ENCODE measurements around the gene MGAT4C.
"Not testable (repeated sequence)": the region's sequence is repeated elsewhere in the genome, so short reads cannot be mapped to it uniquely, and the experiment has no call there.

Gene MGAT4C

DNA sequence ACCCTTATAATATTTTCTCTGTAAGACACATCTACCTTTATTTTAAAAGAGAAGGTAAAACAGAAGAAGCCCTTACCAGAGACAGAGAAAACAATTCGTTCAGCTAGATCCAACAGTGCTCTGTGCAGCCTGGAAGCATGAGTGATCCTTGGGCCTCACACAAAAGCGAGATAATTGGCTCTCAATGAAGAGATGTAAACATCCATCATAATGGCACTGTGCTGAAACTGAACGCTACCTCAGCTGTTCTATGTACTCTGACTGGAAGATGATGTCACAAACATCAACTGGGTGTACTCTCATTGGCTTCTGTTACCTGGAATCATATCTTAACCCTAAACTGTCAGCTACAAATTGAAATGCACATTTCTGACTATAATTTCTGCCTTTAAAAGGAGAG lies at the start of gene MGAT4C:
TSS of gene MGAT4C (minus strand) at position 229 of the 400 bp plus-strand sequence.
- DNase-seq: no peak

DNA sequence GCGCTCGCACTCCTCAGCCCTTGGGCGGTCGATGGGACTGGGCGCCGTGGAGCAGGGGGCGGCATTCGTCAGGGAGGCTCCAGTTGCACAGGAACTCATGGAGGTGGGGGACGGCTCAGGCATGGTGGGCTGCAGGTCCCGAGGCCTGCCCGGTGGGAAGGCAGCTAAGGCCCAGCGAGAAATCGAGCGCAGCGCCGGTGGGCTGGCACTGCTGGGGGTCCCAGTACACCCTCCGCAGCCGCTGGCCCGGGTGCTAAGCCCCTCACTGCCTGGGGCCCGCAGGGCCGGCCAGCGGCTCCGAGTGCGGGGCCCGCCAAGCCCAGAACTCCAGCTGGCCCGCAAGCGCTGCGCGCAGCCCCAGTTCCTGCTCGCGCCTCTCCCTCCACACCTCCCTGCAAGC lies 40.2 kb upstream of the MGAT4C start:
- DNase-seq: not testable (repeated sequence)

DNA sequence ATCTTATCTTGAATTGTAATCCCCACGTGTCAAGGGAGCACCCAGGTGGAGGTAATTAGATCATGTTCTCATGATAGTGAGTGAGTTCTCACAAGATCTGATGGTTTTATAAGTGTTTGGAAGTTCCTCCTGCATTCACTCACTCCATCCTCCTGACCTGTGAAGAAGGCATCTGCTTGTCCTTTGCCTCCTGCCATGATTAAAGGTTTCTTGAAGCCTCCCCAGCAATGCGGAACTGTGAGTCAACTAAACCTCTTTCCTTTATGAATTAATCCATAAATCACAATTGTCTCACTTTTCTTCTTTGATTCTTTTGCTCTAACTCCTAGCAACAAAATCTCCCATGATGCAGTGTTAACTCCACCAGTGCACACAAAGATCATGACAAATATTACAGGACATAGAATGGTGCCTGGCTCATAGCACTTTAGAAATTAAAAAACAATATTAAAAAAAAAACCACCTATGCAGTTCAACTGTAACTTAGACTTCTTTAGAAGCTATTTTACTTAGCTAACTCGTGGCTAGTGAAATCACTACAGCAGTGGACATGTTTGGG lies 37.6 kb upstream of the MGAT4C start:
- no peak for DNase-seq

DNA sequence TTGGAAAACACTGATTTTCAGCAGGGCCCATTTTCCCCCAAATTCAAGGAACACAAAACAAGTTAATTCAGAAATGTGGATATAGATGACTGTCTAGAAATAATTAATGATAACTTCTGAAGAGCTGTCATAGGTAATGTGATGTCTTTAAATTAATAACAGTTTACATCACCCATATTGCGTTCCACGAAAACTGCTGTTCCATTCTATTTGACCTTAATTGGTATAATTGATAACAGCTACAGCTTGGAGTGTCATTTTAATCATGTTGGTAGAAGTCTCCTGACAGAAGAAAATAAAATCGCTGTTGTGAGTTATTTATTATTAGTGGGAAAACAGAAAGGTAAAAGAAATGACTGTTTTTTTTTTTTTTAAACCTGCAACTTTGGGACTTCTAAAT lies 36.3 kb upstream of the MGAT4C start:
- DNase-seq: no peak

DNA sequence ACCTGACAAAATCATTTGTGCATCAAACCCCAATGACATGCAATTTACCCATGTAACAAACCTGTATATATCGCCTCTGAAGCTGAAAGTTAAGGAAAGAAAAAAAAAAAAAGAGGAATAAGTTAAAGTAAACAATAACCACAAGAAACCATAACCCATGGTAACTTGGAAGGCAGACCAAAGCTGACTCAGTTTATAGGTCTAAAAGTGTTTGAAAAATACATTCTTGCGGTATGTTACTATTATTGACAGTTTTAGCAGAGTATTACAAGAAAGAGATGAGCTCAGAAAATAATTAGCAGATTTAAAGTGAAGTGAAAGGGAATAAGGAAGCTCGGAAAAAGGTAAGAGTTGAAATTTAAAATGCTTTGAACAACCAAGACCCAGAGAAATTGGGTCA lies 34.4 kb upstream of the MGAT4C start:
- DNase-seq: no peak

DNA sequence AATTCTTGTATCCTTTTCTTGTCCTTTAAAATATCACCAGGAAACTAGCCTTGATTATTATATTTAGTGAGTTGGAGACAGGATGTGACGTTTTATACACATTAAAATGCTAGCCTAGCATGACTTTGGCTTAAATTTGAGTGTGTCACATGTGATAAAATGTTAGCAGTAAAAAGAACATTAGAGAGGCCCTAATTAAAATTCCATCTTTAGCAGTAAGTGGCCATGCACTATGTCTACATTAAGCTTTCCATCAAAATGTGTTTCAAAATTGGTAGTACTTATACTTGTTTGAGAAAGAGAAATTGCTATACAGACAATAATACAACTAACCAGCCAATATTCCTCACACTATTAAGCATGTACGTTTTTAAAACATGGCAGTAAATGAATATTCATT lies 29.9 kb upstream of the MGAT4C start:
- DNase-seq: no peak

DNA sequence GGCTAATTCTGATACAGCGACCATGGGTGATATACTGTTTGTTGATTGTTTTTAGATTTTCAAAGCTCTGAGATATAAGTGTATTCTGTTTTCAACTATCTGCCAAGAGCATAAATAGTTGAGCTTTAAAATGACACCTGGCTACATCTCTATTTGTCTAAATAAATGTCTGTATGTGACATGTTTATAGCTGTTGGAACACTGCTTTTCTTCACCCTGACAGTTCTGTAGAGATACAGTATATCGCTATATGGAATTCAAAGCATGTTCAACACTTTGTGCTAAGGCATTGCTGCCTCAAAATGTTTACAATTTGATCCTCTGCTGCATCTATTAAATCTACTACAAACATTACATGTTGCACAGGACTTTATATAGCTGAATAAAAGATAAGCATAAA lies 27.4 kb upstream of the MGAT4C start:
- DNase-seq: no peak

DNA sequence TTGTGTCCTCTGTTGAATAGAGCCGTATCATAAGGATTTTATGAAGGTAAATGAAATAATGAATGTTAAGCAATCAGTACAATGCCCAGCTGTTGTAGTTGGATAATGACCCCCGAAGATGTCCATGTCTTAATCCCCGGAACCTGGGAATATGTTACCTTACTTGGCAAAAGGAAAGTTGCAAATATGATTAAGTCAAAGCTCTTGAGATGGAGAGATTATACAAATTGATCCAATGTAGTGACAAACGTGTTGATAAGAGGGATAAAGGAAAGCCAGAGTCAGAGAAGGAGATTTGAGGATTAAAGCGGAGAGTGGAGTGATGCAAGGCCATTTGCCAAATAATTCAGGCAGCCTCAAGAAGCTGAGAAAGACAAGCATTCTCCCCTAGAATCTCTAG lies 19.2 kb upstream of the MGAT4C start:
- DNase-seq: no peak

DNA sequence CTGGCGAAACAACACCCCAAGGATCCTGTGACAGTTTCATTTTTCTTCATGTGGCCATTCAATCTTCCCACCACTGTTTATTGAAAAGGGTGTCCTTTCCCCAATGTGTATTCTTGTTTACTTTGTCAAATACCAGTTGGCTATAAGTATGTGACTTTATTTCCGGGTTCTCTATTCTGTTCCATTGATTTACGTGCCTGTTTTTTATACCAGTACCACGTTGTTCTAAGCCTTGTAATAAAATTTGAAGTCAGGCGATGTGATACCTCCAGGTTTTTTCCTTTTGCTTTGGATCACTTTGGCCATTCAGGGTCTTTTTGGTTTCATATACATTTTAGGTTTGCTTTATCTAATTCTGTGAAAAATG lies 9.1 kb upstream of the MGAT4C start:
- DNase-seq: no peak

DNA sequence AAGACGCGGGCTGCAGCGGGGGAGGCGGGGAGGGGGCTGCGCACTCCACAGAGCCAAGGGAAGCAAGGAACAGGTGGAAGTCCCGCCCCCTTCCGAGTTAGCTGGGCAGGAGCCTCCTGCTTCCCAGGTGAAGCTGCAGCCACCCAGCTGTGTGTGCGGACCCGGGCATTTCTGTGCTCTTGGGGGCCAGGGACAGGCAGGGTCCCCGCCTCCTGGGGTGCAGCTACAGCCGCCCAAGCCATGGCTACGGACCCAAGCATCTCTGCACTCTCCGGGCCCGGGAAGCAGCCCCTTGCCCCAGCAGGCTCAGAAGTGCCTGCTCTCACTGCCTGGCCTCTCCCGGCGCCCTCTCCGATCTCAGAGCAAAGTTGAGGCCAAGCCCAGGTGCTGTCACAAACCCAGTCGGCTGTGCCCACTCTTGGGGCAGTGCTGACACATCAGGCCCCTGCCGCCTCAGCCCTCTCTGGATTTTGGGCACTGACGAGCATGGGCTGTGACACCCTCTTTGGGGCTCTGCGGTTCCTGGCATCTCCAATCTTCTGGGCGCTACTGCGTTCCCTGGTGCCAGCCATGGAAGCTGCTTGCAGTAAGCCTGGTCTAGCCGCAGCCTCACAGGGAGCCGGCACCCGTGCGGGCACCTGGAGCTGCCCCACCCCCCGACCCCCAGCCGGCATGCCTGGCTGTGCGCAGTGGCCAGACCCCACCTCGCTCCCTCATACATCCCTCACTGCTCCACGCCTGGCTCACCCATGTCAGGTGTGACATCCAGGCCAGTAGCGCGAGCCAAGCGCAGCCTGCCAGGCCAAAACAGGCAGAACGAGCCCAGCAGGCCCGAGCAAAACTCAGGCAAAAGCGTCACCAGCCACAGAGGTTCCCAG lies 8.5 kb upstream of the MGAT4C start:
- peak; percentile 30 for DNase-seq

DNA sequence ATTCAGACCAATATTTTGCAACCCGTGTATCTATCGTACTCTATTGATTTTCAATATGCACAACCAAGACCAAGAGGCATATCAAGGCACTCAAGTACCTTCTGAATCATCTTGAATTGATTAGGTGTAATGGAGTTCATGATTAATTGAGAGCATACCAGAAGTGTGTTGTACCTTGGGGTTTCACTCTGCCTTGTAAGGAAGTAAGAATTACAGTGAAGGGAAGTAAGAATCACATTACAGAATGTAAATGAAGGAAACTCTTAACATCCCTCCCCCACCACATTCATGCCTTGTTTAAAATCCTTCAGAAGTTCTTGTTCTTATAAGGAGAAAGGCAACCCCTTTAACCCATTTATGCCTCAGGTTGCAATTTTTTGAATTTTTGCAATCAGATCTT lies 5.4 kb upstream of the MGAT4C start:
- no peak for DNase-seq

DNA sequence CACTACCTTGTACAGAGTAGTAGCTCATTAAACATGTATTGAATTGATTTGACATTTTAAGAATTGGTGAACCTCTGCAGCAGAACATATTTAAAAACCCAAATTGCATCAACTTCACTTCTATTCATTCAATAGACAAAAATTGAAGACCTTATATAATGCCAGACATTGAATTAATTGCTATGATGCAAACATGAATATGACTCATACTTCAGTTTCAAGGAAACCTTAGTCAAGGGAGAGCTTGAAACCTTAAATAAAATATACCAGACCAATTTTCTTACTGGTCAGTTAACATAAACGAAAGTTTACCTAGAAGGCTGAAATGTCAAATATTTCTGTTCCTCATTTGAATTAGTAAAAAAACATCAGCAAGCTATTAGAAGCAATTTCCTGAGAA lies 5.0 kb upstream of the MGAT4C start:
- DNase-seq: no peak

DNA sequence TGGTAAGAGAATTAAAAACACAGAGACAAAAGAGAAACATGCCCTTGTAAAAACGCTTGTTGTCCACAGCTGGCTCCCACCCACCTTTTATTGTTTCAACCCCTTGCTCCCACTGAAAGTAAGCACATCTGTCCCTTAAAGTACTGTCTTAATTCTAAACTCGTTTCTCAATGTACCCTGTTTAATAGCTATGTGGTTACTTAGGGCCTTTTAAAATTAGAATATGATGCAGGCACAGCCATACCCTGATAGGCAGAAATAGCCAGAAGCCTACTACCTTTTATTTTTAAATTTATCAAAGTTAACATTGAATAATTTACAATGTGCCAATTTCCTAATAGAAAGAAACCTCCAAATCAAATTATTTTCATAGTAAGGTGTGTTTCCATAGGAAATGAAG lies 4.0 kb upstream of the MGAT4C start:
- DNase-seq: no peak

DNA sequence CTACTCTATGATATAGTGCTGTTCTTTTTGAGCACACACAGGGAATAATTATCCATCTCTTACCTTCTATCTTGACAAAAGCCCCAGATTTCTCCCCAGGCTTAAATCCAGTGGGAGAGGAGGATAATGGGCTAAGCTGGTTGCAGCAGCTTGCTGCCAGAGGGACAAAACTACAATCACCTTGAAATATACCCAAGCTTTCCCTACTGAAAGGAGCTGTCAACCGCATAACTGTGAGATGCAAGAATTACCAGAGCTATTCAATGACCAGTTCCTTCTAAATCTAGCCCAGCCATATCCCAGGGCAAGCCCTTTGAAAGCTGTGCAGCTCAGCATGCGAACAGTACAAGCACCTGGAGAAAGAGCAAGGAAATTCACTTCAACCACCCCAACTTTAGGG lies 943 bp upstream of the MGAT4C start:
- no peak for DNase-seq

DNA sequence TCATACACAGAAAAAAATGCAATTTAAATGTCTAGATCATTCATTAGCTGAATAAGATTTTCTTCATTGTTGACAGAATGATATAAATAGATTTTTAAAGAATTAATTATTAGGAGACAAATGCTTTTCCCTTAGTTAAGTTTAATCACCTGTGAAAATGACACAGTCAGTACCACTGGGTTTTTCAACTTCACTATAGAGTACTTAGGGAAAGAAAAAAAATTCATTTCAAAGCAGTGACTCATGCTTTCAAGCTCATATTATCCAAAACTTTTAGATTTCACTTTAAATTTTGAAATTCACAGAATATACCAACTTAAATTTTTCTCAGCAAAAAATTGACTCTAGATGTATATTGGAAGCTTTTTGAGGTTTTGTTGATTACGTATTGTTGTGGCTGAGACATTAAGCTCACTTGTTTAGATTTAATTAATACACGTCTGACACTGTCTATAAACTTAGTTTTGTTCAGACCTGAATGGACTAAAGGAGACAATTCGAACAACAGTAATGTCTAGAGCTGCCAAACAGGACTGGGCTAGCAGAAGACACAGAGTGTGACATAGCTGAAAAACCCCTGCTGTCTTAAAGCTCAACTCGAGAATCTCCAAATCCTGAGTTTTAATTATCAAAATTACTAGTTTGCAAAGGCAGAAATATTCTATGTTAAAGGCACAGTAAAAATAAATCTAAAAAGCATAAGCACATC lies 1.6 kb downstream of the MGAT4C start:
- no peak for DNase-seq

DNA sequence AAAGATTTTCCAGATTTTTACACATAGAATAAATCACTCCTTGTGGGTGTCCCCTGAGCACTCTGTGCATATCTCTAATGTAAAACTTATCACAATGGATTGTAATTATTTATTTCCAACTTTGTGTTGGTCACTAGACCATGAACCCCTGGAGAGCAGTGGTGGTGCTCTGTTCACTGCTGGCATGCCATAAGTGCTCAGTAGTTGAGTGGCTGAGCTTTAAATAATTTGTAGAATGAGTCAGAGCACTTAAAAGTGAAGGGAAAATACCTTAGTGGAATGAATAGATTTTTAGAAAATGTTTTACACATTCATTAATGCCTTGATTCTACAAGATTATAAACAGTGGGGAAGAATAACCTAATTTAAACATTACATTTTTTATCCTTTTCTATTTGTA lies 6.3 kb downstream of the MGAT4C start:
- no peak for DNase-seq

DNA sequence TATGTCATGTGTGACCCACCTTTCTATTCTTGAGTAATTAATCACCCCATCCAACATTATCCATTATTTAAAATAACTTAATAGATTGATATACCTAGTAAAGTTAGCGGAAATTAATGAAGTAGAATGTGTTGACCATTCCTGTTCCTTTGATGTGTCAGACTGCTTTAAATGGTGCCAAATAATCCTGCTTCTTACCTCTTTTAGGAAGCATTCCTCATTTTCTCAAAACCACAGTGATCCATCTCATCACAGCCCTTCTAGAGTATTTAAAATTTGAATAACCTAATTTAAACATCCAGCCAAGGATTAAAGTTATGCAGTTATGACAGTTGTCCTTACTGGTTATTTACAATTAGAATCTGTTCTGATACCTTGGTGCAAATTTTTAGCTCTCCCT lies 6.9 kb downstream of the MGAT4C start:
- DNase-seq: no peak

DNA sequence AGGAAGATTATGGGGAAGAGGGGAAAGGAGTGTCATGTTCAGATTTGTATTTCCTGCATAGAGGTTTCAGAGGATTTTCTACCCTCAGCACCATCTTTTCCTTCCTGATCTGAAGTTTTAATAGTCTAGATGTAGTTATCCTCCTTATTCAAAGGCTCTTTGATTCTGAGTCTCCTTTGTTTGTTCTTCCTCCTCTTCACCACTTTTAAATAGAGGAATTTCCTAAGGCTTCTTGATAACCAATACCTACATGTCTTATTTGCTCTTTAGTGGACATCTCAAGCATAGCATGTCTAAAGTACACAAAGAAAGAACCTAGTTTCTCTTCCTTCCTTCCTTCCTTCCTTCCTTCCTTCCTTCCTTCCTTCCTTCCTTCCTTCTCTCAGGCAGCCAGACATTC lies 8.3 kb downstream of the MGAT4C start:
- no peak for DNase-seq

DNA sequence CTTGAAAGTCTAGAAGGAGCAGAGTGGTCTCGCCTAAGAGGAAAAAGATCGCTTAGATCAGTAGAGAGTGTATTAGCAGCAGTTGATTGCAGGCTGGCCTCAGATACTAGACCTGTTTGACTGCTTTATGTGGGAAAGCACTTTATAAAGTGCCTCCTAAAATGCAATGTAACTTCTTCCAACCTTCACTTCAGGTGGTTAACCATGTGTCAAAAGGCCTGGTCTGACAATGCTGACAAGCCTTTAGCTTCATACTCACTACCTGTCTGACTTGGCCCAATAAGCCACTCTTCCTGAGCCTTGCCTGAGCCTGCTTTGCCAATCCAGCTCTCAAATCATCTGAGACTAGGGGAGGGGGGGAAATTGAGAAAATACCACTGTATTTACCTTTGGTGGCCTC lies 14.6 kb downstream of the MGAT4C start:
- no peak for DNase-seq

DNA sequence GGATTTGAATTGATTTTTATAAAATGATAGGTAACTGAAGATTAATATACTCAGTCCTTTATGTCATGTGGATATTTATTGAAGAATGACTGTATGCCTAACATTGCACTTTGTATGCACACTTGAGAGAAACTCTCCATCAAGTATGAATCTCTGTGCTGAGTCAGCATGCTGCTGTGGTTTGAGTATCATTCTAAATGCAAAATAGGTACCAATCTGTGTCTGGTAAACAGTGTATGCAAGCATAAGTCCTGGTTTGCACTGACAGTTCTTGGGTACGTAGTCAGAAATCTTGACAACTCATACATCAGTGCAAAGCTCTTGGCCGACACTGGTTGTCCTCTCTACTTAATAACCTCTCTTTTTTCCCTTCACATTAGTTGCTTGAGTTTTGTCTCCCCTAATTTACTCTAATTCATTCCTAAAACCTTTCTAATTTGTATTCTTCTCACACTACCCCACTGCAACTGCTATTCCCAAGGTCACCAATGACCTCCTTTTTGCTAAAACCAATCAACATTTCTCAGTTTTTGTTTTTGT lies 21.8 kb downstream of the MGAT4C start:
- DNase-seq: no peak

DNA sequence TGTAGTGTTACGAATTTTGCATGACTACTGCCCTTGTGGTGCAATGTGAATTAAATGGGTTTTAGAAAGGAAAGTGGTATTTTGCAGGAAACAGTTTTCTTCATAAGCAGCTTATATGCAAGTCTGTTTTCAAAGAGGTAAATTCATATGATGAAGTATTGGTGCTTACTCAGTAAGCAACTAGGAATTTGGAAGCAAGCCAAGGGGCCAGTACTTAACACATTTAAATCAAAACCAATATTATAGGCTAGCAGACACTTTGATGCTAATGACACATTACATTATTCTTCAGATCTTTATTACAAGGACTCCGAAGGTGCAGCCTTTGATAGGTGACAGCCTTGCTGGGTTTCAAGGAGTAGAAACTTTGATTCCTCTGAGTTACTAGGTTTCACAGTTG lies 23.1 kb downstream of the MGAT4C start:
- DNase-seq: no peak

DNA sequence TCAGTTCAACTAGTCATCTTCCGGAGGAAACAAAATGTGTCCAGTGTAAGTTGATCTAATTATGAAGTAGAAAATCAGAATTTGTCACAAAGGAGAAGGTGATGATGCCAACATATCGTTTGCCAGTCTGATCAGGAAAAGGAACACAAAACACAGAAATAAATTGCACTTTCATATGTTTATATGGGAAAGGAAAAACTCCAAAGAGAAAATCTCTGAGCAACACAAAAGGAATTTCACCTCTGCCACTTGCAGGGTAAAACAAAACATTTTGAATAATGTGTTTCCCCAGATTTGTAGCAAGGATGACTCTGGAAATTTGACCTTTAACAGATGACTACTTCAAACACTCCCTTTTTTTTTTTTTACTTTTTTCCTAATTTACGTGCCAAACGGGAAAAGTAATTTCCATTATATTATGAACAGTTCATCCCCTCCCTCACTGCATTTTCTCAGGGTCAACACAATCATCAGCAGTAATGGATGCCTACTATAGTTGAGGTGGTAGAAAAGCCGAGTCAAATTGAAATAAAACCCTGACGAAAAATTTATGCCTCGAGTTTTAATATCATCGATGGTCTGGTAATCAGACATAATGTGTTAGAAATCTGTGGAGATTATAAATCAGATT lies 25.6 kb downstream of the MGAT4C start:
- no peak for DNase-seq

DNA sequence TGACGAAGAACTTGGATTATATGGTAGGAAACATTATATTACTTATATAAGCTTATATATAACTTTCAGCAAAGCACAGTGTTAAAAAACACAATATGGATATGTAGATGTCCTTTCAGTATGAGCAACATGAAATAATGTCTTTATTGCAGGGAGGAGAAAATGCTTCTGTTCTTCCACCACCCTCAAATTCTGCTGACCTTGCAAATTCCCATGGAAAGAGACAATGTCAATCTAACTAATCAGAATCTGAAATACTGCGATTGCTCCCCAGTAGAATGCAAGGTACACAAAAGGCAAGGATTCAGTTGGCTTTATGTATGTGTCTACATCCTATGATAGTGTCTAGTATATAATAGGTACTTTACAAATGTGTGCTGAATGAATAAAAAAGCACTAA lies 26.4 kb downstream of the MGAT4C start:
- no peak for DNase-seq

DNA sequence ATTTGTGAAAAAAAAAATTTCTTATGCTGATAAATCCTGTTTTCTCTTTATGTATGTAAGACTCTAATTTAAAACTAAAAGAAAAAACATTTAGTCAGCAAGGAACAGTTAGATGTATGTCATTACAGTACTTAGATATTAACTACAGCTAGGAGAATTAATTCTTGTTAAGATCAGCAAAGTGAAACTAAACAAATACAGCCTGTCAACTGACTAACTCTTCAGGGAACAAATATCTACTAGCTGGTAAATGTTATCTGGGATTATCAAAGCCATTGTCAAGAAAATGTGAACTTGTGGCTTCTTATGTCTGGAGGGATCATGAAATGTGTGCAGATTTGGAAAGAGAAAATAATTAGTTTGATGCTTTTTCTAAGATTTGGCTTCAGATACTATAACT lies 27.5 kb downstream of the MGAT4C start:
- DNase-seq: no peak
